Type B pancreatic cell (in vitro differentiated cells): Measurements from ENCODE around the gene GPR63. TPM values are rescaled to one million over a fixed set of nuclear protein-coding genes. Genes with fewer than 3 reads are reported as not detected.

Source experiments
- DNase-seq: peaks from one replicate; pipeline ENCODE4 v3.0.0; 2021; ENCODE audit warnings: mixed read lengths; ENCODE audit not compliant: unreplicated experiment; ENCODE audit errors: extremely low spot score
- H3K27ac Mint-ChIP-seq: 2 replicates; pipeline ENCODE4 v1.8.0; 2021; ENCODE audit warnings: mild to moderate bottlenecking, mixed read lengths
- H3K27me3 Mint-ChIP-seq: 2 replicates; pipeline ENCODE4 v1.8.0; 2021; ENCODE audit warnings: mixed read lengths
- H3K36me3 Mint-ChIP-seq: 2 replicates; pipeline ENCODE4 v1.8.0; 2021; ENCODE audit warnings: mixed read lengths
- H3K4me1 Mint-ChIP-seq: one replicate; pipeline ENCODE4 v1.8.0; 2021; ENCODE audit warnings: mixed read lengths; ENCODE audit not compliant: unreplicated experiment
- H3K4me3 Mint-ChIP-seq: 2 replicates; pipeline ENCODE4 v1.8.0; 2021; ENCODE audit warnings: mild to moderate bottlenecking, mixed read lengths
- H3K9me3 Mint-ChIP-seq: 2 replicates; pipeline ENCODE4 v1.8.0; 2021; ENCODE audit warnings: mixed read lengths
- total RNA-seq: library from RNA; stranded (reverse); gene quantifications from 2 replicates; pipeline ENCODE4 v1.2.1, GENCODE V29; 2021; ENCODE audit warnings: low replicate concordance
- TF ChIP-seq, protein P1 (sequence below): fragments of 200-600 bp; sonication (generic); conservative IDR thresholded peaks from 2 replicates; pipeline ENCODE4 v1.5.0; 2021; ENCODE audit warnings: antibody characterized with exemption, mild to moderate bottlenecking

The GPR63 gene
- total RNA-seq, 1 donor from 2014 or later: 4.0 TPM

DNA sequence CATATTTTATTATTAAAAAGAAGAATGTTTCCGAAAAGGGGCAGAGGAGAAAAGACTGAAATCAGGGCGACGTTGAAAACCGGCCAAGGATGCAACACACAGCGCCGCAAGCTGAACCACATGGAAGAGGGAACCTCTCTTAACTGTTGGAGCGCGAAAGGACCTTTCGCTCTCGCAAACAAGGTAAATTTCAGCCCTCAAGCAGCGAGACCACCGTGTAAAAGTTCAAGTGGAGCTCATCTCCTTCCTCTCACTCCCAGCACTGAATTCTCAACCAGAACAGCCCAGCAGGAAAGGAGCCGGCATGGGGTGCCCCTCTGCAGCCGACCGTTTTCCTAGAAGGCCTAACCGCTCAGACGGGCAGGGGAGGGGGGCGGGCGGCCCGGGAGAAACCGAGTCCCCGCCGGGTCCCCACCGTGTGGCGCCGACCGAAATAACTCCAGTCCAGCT lies 621 bp downstream of the GPR63 start:
- no peak for DNase-seq
- peaks cover 10% of the 10 kb centered on the region for H3K4me1 Mint-ChIP-seq
- H3K27me3 Mint-ChIP-seq: peaks cover 43% of the 10 kb centered on the region
- peak overlapping the region; percentile 99 for H3K4me3 Mint-ChIP-seq
- H3K9me3 Mint-ChIP-seq: no peaks in the 10 kb centered on the region
- no peaks in the 10 kb centered on the region for H3K36me3 Mint-ChIP-seq
- TF ChIP-seq, protein P1, sequence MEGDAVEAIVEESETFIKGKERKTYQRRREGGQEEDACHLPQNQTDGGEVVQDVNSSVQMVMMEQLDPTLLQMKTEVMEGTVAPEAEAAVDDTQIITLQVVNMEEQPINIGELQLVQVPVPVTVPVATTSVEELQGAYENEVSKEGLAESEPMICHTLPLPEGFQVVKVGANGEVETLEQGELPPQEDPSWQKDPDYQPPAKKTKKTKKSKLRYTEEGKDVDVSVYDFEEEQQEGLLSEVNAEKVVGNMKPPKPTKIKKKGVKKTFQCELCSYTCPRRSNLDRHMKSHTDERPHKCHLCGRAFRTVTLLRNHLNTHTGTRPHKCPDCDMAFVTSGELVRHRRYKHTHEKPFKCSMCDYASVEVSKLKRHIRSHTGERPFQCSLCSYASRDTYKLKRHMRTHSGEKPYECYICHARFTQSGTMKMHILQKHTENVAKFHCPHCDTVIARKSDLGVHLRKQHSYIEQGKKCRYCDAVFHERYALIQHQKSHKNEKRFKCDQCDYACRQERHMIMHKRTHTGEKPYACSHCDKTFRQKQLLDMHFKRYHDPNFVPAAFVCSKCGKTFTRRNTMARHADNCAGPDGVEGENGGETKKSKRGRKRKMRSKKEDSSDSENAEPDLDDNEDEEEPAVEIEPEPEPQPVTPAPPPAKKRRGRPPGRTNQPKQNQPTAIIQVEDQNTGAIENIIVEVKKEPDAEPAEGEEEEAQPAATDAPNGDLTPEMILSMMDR: no peak
- H3K27ac Mint-ChIP-seq: peak overlapping the region; percentile 67

DNA sequence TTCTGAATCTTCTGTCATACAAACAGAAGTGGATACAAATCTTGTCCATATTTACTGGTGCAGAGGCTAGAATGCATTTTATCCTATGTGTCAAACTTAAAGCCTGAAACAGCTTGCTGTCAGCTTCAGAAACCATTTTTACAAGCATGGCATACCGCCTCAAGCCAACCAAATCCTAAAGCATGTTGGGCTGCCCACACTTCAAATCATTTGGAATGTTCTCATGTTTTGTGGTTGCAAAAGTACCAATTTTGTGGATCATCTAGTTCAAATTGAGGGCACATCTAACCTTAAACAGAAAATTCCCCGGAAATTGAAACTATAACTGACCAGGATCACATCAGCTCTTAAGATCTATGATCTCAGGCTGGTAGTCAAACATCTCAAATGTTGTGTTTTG lies 3.2 kb downstream of the GPR63 start:
- H3K36me3 Mint-ChIP-seq: peaks cover 2% of the 10 kb centered on the region
- H3K27me3 Mint-ChIP-seq: peaks cover 38% of the 10 kb centered on the region
- H3K4me3 Mint-ChIP-seq: no peak overlapping the region
- TF ChIP-seq, protein P1: no peak
- peaks cover 10% of the 10 kb centered on the region for H3K4me1 Mint-ChIP-seq
- no peak overlapping the region for H3K27ac Mint-ChIP-seq
- DNase-seq: no peak
- H3K9me3 Mint-ChIP-seq: no peaks in the 10 kb centered on the region

DNA sequence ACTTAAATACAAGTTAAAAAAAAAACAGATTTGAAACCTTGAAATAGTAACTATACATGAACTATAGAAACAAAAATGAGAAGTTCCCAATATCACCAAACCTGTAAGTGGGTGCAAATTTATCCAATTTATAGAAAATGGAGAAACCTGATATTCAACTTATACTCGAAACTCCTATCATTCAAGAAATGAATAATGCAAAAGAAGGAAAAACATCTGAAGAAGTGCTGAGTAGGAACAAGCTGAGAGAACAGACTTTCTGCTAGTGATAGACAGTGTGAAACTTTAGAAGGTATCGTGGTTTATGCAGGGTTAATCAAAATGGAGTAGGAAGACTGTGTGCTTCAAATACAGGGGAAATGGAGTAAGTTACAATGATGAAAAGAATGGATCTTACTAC lies 4.5 kb downstream of the GPR63 start:
- Mint-ChIP-seq H3K4me1 (peaks cover 10% of the 10 kb centered on the region), H3K27ac (no peak overlapping the region), H3K4me3 (no peak overlapping the region), H3K9me3 (no peaks in the 10 kb centered on the region), H3K27me3 (peaks cover 25% of the 10 kb centered on the region), H3K36me3 (peaks cover 3% of the 10 kb centered on the region)
- DNase-seq: no peak
- TF ChIP-seq, protein P1: no peak

DNA sequence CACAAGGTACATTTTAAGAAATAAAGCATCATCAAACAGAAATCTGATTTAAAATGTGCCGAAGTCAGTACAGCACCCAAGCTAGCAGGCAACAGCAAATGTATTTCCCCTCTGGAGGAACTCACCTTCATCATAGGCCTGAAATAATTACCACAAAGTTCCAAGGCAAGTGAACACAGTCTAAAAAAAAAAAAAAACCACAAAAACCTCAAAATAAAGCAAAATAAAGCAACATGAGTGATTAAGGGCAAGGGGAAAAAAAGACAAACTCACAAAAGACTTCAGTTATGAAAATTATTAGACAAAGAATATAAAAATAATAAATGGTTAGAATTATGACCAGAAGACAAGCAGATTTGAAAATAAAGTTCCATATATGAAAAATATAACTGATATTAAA lies 10.4 kb downstream of the GPR63 start:
- H3K4me3 Mint-ChIP-seq: no peak overlapping the region
- TF ChIP-seq, protein P1: no peak
- H3K4me1 Mint-ChIP-seq: no peaks in the 10 kb centered on the region
- DNase-seq: no peak
- no peaks in the 10 kb centered on the region for H3K9me3 Mint-ChIP-seq
- H3K27ac Mint-ChIP-seq: no peak overlapping the region
- peaks cover 7% of the 10 kb centered on the region for H3K36me3 Mint-ChIP-seq
- no peaks in the 10 kb centered on the region for H3K27me3 Mint-ChIP-seq

DNA sequence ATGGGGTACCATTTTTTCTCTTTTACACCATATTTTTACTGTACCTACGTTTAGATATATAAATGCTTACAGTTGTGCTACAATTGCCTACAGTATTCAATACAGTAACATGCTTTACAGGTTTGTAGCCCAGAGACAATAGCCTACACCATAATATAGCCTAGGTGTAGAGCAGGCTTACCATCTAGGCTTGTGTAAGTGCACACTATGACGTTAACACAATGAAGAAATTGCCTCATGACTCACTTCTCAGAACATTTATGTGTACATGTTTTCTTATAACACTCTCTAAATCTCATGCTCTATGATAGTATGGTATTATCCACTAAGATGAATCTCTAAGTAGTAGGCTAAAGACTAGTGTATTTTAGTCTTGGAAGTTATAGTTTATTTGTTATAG lies 13.5 kb downstream of the GPR63 start:
- TF ChIP-seq, protein P1: no peak

DNA sequence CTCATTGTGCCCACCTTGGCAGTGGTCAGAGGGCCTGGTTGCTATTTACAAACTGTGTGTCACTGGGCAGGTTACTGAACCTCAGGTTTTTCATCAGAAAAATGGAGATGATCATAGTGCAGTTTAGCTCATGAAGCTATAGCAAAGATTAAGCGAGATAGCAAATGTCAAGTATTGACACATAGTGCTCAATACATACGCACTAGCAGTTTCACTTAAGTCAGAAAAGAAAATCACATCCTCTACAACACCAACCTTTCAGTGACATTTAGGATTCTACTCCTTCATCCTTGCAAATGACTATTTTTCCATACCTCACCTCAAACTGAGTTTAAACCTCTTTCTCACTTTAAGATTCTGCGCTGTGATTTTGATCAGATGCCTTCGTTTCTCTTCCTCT lies 16.2 kb downstream of the GPR63 start:
- Mint-ChIP-seq H3K27me3 (no peaks in the 10 kb centered on the region), H3K4me3 (no peak overlapping the region), H3K27ac (no peak overlapping the region), H3K9me3 (no peaks in the 10 kb centered on the region), H3K4me1 (peaks cover 10% of the 10 kb centered on the region), H3K36me3 (peaks cover 4% of the 10 kb centered on the region)
- no peak for DNase-seq
- TF ChIP-seq, protein P1: no peak

More for the DNA sequence above, 13.5 kb downstream of the GPR63 start:
- Mint-ChIP-seq H3K36me3 (peaks cover 7% of the 10 kb centered on the region), H3K4me1 (no peaks in the 10 kb centered on the region), H3K27me3 (no peaks in the 10 kb centered on the region), H3K9me3 (no peaks in the 10 kb centered on the region), H3K4me3 (no peak overlapping the region), H3K27ac (no peak overlapping the region)
- no peak for DNase-seq
